Hippocampal formation (tissue), 2 donors: ENCODE data around the gene NPFF.
"Not testable (repeated sequence)": the region's sequence is repeated elsewhere in the genome, so short reads cannot be mapped to it uniquely, and the experiment has no call there.

Source experiments
- DNase-seq, 2 donors: peaks; one replicate each; lab custom pipeline; 2025; lab: John Stamatoyannopoulos, UW

Gene NPFF

GRCh38 chr12:53506881-53507602 lies at the start of gene NPFF:
NPFF (minus strand) TSS chr12:53507484; CDS start chr12:53507474, 10 bp downstream.
- DNase-seq, result no peak

GRCh38 chr12:53552361-53553327 lies 45.4 kb upstream of the NPFF start:
- DNase-seq, result no peak

- DNase-seq, result no peak
Measured at GRCh38 chr12:53551889-53552291, 44.6 kb upstream of the NPFF start.

- DNase-seq, result no peak
Measured at GRCh38 chr12:53550595-53550994, 43.3 kb upstream of the NPFF start.

- not testable (repeated sequence) for DNase-seq
Measured at GRCh38 chr12:53550131-53550530, 42.8 kb upstream of the NPFF start.

- DNase-seq, result not testable (repeated sequence)
Measured at GRCh38 chr12:53548354-53548753, 41.1 kb upstream of the NPFF start.

GRCh38 chr12:53543539-53543938 lies 36.3 kb upstream of the NPFF start:
- DNase-seq, result peak; percentile 60 to 91

GRCh38 chr12:53539526-53539925 lies 32.2 kb upstream of the NPFF start:
- DNase-seq, result no peak

GRCh38 chr12:53538209-53538689 lies 31.0 kb upstream of the NPFF start:
- peak; percentile 24 to 54 for DNase-seq

- no peak for DNase-seq
Measured at GRCh38 chr12:53536962-53537361, 29.7 kb upstream of the NPFF start.

GRCh38 chr12:53533471-53533870 lies 26.2 kb upstream of the NPFF start:
- DNase-seq, result peak in 1 of 2 donors; percentile 62

GRCh38 chr12:53532524-53533445 lies 25.5 kb upstream of the NPFF start:
- DNase-seq, result no peak

GRCh38 chr12:53532021-53532420 lies 24.7 kb upstream of the NPFF start:
- no peak for DNase-seq

- DNase-seq, result no peak
Measured at GRCh38 chr12:53530920-53531319, 23.6 kb upstream of the NPFF start.

- no peak for DNase-seq
Measured at GRCh38 chr12:53530061-53530460, 22.8 kb upstream of the NPFF start.

GRCh38 chr12:53524476-53524875 lies 17.2 kb upstream of the NPFF start:
- no peak for DNase-seq

GRCh38 chr12:53523131-53523530 lies 15.8 kb upstream of the NPFF start:
- no peak for DNase-seq

GRCh38 chr12:53518381-53518780 lies 11.1 kb upstream of the NPFF start:
- no peak for DNase-seq

GRCh38 chr12:53516758-53517455 lies 9.6 kb upstream of the NPFF start:
- no peak for DNase-seq

- no peak for DNase-seq
Measured at GRCh38 chr12:53515291-53515680, 8.0 kb upstream of the NPFF start.
